ENCODE data around the gene RPH3AL.
"Not testable (repeated sequence)": the region's sequence is repeated elsewhere in the genome, so short reads cannot be mapped to it uniquely, and the experiment has no call there.

Gene RPH3AL

DNA sequence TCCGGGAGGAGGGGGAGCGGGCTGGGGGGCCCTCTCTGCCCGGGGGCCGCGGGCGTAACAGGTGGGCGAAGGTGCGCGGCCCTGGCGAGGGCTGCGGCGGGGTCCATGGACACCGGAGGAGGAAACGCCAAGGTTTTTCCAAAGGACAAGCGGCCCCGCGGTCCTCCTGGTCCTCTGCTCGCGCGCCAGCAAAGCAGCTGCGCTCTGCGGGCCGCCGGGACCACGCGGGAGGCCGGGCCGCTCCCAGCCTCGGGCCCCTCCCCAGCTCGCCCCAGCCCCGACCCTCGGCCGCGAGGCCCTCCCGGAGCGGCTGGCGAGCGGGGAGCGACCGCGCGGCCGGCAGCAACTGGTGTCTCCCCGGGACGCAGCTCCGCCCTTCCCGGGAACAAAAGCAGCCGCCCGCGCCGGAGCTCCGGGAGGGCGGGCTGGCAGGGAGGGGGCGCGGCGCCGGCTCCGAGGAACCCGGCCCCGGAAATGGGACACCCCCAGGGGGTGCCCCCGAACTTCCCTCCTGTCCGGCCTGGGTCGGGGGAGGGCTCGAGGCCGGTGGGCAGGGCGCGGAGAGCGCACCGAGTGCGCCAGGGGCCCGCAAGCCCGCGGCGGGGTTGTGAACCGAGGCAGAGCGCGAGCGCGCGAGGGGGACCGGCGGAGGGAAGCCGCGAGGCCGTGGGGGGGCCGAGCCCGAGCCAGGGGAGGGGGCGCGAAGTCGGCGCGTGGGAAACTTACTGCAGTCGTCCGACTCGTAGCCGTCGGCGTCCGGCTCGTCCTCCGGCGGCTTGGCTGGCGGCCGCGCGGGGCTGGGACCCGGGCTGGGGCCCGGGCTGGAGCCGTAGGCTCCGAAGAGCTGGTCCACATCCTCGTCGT is 172.0 kb downstream of the RPH3AL start:
- DNase-seq (ENCODE audit: low read depth in 2 of 2), result no peak

DNA sequence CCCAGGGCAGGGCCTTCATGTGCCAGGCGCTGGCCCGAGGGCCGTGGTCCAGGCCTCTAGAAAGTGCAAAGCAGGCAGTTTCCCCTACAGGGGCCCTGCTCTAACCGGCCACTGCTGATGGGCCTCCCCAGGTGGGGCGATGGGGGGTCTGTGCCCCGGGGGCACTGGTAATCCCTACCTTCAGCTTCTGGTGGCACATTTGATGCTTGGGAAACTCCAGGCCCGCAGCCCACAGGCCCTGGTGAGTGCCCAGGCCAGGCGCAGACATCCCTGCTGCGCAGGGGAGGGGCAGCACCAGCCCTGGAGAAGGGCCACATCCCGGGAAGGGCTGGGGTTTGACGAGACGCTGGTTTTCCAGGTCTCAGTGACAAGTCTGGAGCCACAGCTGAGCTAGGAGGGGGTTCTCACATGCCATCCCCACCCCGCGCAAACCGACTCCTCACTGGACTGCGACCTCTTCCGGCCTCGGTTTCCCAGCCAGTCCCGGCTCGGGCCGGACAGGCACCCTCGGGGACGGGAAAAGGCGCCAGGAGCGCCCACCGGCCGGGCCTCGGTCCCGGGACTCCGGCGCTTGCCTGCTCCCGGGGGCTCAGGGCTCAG is 172.7 kb downstream of the RPH3AL start:
- no peak for DNase-seq (ENCODE audit: low read depth in 2 of 2)

DNA sequence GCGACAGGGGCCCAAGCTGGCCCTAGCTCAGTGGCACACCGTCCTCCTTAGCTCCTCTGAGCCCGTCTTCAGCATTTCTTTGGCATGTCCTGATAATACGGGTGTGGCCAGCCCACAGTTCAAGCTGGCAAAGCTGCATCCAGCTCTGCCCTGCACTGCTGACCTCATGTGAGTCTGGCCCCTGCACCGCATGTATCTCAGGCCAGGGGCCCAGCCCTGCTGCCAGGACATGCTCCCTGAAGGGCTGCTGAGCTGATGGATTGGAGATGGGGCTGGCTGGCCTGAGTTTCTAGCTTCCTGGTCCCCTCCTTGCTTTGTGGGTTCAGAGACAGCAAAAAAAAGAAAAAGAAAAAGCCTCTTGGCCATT is 173.6 kb downstream of the RPH3AL start:
- DNase-seq (ENCODE audit: low read depth in 2 of 2), result no peak

DNA sequence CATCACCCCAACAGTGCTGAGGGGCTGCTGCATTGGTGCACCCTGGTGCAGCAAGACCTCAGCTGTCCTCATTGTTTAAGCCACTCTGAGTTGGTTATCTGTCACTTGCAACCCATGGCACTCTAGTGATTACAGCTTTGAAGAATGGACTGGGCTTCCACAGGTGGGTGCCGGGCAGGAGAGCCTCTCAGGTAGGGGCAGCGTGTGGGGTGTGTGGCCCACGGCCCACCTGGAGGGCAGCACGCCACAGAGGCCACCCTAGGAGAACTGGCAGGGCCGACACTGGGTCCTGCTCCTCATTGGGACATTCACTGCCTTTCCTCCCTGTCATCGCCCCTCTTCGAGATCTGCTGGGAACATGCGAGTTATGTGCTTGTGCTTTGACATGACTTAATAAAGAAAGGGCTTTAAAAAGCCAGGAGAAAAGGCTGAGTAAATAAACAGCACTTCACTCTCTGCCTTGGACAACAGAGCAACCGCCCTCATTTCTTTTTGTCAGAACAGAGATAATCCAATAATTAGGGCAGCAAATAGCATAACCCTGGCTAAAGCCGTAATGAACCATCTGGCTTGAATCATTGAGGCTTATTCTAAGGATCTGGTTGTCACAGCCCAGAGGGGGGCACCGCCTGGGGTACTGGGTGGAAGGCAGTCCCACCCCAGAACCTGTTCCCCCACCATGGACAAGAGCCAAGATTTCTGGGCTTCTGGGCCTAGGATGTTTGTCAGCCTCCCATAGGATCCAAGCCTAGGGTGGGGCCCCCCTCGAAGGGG is 174.1 kb downstream of the RPH3AL start:
- no peak for DNase-seq (ENCODE audit: low read depth in 2 of 2)

DNA sequence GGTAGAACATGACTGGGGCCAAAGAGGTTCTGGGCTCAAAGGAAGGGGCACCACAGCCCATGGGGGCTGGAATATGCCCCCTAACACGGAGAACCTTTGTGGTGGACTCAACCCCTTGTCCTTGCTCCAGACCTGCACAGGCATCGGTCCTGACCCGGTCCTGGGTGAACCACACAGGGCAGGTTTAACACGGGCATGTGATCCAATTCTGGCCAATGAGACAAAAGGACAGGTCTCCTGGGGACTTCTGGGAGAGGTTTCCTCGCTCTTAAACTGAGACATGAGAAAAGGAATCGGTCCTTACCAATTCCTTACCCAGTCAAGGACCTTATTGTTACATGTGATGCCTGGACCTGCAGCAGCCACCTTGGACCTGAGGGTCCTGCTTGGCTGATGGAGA is 174.8 kb downstream of the RPH3AL start:
- DNase-seq (ENCODE audit: low read depth in 2 of 2), result no peak

DNA sequence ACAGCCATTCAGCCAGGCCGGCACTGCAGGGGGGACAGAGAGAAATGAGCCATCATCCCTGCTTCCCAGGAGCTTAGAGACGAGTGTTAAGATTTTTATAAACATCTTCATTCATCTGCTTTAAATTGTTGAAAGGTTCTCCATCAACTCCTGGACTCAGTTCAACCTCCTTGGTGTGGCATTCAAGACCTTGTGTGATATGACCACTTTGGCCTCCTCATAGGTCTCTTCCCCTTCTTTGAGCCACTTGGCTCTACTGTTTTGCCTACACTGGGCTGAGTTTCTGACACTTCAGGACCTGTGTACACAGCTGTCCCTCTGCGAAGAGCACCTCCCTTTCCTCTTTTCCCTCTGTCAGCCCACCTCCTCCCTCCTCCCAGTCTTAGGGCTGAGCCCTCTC is 175.5 kb downstream of the RPH3AL start:
- no peak for DNase-seq (ENCODE audit: low read depth in 2 of 2)

DNA sequence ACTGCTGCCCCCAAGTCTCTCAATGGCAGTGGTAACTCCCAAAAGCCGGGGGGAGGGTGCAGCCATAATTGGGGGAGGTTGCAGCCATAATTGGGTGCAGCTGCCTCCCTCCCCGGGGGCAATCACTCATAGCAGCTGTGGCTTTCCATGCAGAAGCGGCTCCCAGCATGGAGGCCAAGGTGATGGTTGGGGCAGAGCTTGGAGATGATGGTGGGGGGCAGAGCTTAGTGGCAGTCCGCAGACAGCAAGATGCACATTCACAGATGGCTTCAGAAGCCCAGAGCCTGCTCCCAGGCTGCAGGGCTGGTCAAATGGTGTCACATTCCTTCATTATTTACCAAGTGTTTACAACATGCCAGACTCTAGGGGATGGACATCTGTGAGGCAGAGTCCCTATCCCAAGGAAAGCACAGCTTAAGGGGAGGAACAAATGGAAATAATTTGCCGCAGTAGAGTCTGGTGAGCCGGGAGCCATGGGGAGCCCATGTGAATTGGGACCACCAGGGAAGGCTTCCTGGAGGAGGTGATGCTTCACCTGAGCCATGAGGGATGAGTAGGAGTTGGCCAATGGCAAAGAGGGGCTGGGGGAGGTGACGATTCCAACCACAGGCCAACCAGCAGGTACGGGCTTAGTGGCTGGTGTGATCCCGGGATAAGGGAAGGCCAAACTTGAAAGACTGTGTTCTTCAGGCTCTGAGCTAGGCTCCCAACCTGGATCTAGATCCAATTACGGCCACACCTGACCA is 179.3 kb downstream of the RPH3AL start:
- DNase-seq (ENCODE audit: low read depth in 2 of 2), result no peak

DNA sequence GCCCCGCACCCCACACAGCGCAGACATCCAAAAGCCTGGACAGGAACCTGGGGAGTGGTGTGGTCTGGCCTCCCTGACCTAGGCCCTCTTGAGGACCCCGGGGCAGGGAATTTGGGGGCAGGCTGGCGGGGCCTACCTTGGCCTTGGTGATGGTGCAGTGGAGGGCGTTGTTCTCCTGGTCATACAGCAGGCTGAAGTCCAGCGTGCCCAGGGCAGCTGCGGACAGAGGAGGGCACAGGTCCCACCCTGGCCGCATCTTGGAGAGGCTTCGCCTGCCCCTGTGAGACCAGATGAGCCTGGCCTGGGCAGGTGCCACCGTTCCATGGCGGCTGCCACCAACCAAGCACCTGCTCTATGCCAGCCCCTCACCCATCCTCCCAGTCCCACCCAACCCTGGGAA is 180.2 kb downstream of the RPH3AL start:
- no peak for DNase-seq (ENCODE audit: low read depth in 2 of 2)

DNA sequence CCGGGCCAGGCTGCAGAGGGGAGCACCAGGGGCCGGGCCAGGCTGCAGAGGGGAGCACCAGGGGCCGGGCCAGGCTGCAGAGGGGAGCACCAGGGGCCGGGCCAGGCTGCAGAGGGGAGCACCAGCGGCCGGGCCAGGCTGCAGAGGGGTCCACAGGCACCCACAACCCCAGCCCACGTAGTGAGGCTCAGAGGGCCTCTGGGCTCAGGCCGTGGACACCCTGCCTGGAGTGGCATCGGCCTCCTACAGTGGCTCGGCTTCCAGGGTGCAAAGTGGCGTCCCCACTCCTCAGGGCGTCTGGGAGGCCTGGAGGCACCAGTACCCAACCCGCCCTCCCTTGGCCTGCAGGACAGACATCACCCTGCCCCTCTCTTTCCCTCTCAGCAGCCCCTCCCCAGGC is 180.7 kb downstream of the RPH3AL start:
- DNase-seq (ENCODE audit: low read depth in 2 of 2), result no peak

DNA sequence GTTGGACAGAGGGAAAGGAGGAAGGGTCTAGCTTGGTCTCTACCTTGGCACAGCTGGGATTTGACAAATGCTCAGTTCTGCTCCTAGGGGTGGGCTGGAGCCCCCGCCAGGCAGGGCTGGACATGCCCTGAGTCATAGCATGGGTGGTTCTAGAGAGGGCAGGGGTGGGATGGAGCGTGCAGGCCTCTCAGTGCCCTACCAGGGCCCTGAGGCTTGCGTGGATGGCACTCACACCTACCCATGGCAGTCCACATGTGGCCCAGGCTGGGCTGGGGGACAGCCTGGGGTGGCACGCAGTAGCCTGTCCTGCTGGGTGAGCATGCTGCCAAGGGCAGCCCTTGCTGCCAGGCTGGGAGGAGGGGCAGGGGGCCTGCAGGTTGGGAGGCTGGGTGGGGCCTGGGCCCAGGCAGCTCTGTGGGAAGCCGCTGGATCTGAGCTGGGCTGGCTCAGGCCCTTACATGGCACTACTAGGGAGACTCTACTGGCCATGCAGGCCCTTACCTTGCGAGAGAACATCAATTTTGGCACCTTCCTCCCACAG is 182.4 kb downstream of the RPH3AL start:
- no peak for DNase-seq (ENCODE audit: low read depth in 2 of 2)

DNA sequence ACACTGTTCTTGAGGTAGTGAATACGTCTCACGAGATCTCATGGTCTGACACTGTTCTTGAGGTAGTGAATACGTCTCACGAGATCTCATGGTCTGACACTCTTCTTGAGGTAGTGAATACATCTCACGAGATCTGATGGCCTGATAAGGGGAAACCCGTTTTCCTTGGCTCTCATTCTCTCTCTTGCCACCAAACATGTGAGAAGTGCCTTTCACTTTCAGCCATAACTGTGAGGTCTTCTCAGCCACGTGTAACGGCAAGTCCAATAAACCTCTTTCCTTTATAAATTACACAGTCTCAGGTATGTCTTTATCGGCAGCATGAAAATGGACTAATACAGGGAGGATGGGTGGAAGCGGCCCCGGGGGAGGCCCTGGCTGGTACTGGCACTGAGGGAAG is 184.0 kb downstream of the RPH3AL start:
- DNase-seq (ENCODE audit: low read depth in 2 of 2), result not testable (repeated sequence)

DNA sequence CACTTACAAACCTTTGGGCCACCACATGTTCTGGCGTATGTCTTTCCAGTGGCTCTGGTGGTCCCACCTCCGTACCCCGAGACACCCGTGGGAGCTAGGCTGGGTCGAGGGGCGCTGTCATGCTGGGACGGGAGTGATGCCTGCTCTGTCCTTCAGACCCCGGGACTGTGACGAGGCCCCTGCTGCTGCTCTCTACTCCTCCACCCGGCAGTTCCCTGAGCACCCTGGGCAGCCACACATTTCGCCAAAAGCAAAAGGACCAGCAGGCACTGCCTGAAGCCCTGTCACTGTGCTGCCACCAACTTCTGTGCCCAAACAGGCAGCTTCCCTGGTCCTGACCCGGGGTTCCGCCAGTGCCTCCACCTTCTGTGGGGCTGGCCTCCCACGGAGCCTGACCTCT is 186.7 kb downstream of the RPH3AL start:
- no peak for DNase-seq (ENCODE audit: low read depth in 2 of 2)

DNA sequence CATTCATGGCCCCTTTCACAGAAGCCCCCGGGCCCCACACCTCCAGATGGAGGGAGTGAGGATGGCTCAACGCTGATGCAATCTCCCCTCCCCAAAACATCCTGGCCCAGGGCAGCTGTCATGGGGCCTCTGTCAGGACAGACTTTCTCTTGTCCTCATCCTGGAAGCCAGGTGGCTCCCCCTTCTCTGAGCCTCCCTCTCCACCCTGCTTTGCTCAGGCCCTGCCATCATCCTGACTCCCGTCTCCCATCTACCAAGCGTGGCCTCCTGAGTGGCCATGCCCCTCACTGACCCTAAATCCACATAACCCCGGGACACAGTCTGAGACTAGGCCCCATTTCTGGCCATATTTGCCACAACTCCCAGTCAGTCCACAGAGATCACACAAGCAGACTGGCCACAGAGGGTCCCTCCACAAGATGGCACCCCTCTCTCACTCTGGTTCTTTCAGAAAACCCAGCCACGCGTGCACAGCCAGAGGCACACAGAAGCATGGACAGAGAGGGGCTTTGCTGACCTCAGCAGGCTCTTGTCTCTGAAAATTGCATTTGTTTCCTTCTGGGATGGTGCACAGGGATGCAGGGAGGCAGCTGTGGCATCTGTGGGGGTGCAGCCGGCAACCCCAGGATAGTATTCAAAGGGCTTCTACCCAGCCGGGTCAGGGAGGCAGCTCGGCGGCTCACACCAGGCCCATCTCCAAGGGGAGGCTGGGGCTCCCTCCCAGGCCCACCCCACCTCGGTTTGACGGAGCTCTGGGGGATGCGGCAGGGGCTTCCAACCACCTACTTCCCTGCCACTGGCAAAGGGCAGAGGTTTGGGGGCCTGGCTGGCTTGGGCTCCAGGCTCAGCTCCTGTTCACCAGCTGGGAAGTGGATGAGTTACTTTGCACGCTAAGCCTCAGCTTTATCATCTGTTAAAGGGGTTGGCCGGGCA is 188.0 kb downstream of the RPH3AL start:
- no peak for DNase-seq (ENCODE audit: low read depth in 2 of 2)

DNA sequence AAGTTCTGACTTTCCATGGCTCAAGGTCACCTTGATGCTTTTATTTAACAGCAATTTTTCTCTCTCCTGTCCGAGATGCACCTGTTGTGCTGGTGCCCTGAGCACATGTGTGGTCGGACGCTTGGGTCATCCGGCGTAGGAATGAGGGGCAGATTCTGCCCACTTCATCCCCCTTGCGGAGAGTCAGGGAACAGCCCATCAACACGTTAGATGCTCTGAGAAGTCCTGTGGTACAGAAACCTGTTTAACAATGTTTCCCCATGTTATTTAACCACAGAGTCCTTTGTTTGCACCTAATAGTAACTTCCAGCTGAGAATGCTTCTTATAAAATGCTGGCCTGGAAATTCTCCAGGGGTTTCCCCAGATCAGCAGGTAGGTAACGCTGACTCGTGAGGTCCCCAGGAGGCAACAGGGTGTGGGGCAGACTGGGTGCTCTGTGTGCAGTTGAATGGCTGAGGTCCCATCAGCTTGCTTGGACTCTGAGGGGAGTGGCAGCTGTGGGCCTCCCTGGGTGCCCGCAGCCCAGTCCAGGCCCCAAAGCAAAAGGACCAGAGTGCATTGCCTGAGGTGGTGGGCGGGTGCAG is 189.0 kb downstream of the RPH3AL start:
- no peak for DNase-seq (ENCODE audit: low read depth in 2 of 2)

DNA sequence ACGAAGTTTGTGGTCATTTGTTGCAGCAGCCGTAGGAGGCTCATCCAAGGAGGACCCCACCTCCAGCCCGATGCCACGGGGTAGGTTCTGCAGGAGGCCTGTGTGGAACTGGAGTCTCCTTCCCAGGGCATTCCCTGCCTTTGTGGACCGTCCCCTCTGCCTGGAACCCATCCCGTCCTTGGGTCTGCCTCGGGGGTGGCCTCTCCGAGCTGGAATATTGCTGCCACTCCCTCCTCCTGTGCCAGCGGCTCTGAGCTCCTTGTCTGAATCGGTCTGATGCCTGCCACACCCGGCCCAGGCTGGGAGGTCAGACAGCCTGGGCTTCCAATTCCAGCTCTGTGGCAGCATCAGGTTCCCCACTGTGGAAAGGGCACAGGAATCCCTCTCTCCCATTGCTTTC is 189.9 kb downstream of the RPH3AL start:
- DNase-seq (ENCODE audit: low read depth in 2 of 2), result no peak

Data from activated CD8-positive, alpha-beta memory T cell treated with anti-CD3 and anti-CD28 coated beads for 4 hours (primary cell).